ENCODE results near the gene KIAA0513.

Gene KIAA0513

GRCh38 chr16:85005285-85006069 lies 22.1 kb upstream of the KIAA0513 start:
- FAIRE-seq = no peak

- FAIRE-seq = no peak
These were observed 21.0 kb upstream of the KIAA0513 start for GRCh38 chr16:85006639-85007038.

GRCh38 chr16:85007496-85008214 lies 19.9 kb upstream of the KIAA0513 start:
- no peak for FAIRE-seq

- no peak for FAIRE-seq
These were observed 19.3 kb upstream of the KIAA0513 start for GRCh38 chr16:85008271-85008670.

GRCh38 chr16:85010446-85010930 lies 17.1 kb upstream of the KIAA0513 start:
- FAIRE-seq = no peak

- FAIRE-seq = no peak
These were observed 16.4 kb upstream of the KIAA0513 start, which contains the start of gene ZDHHC7 for GRCh38 chr16:85010931-85011845. TSS of gene ZDHHC7 (minus strand) at chr16:85011535. CDS start at chr16:84990618, 20,917 bp downstream.

GRCh38 chr16:85011846-85012284 lies 15.7 kb upstream of the KIAA0513 start:
- FAIRE-seq = no peak

GRCh38 chr16:85014311-85014710 lies 13.3 kb upstream of the KIAA0513 start:
- FAIRE-seq = no peak

GRCh38 chr16:85015481-85016187 lies 12.0 kb upstream of the KIAA0513 start:
- no peak for FAIRE-seq

- no peak for FAIRE-seq
These were observed 10.4 kb upstream of the KIAA0513 start for GRCh38 chr16:85017151-85017550.

GRCh38 chr16:85017633-85018032 lies 10.0 kb upstream of the KIAA0513 start:
- FAIRE-seq = no peak

- no peak for FAIRE-seq
These were observed 8.9 kb upstream of the KIAA0513 start for GRCh38 chr16:85018529-85019236.

GRCh38 chr16:85019659-85020245 lies 7.8 kb upstream of the KIAA0513 start:
- FAIRE-seq = no peak

GRCh38 chr16:85025781-85026653 lies 1.6 kb upstream of the KIAA0513 start:
- no peak for FAIRE-seq

GRCh38 chr16:85026703-85027102 lies 892 bp upstream of the KIAA0513 start:
- no peak for FAIRE-seq

- FAIRE-seq = no peak
These were observed 526 bp downstream of the KIAA0513 start for GRCh38 chr16:85027958-85028684.

GRCh38 chr16:85028685-85029407 lies 1.3 kb downstream of the KIAA0513 start:
- no peak for FAIRE-seq

- FAIRE-seq = no peak
These were observed 1.8 kb downstream of the KIAA0513 start for GRCh38 chr16:85029408-85029784.

GRCh38 chr16:85029981-85030401 lies 2.4 kb downstream of the KIAA0513 start:
- no peak for FAIRE-seq

Data from islet of Langerhans (tissue), 1 donor.